Measurements from ENCODE around the gene GCFC2. TPM values are rescaled to one million over a fixed set of nuclear protein-coding genes. Genes with fewer than 3 reads are reported as not detected.

GCFC2 gene
- total RNA-seq, 1 experiment from 2014 or later = 22.5 TPM

DNA sequence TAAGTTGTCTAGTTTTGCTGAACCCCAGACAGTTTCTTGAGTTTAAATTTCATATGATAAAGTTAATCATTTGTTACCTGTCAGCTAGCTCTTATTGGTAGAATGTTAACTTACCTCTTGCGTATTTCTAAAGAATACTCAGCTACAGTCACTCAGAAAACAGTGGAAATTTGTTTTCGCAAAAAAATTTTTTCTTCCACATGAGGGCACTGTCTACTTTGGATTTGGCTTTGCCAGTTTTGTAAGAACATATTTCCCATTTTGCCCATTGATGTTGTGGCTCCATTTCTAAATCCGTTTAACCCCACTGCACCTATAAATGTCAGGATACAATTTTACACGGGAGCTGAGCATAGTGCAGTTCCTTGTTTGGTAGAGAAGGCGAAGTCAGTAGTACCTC, 19.1 kb upstream of the GCFC2 start:
- H3K27ac Mint-ChIP-seq (ENCODE audit: unreplicated experiment) = no peak overlapping the region
- TF ChIP-seq, protein P1, sequence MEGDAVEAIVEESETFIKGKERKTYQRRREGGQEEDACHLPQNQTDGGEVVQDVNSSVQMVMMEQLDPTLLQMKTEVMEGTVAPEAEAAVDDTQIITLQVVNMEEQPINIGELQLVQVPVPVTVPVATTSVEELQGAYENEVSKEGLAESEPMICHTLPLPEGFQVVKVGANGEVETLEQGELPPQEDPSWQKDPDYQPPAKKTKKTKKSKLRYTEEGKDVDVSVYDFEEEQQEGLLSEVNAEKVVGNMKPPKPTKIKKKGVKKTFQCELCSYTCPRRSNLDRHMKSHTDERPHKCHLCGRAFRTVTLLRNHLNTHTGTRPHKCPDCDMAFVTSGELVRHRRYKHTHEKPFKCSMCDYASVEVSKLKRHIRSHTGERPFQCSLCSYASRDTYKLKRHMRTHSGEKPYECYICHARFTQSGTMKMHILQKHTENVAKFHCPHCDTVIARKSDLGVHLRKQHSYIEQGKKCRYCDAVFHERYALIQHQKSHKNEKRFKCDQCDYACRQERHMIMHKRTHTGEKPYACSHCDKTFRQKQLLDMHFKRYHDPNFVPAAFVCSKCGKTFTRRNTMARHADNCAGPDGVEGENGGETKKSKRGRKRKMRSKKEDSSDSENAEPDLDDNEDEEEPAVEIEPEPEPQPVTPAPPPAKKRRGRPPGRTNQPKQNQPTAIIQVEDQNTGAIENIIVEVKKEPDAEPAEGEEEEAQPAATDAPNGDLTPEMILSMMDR (IDR thresholded peaks at IDR 0.05; ENCODE audit: insufficient read depth in 1 of 2, low read depth in 1 of 2, low read length in 1 of 2, severe bottlenecking in 1 of 2, unreplicated experiment in 1 of 2) = peak; percentile 40 to 41
- H3K36me3 Mint-ChIP-seq (ENCODE audit: insufficient read depth, unreplicated experiment) = no peaks in the 10 kb centered on the region
- Histone ChIP-seq H3K9me3 (no peaks in the 10 kb centered on the region), H3K4me1 (no peaks in the 10 kb centered on the region), H3K4me3 (ENCODE audit: low read depth, low read length) (no peak overlapping the region), H3K27me3 (replicated peaks; ENCODE audit: control insufficient read depth, insufficient read depth, low read length) (no peaks in the 10 kb centered on the region), H3K36me3 (ENCODE audit: control insufficient read depth, insufficient read depth, low read length) (no peaks in the 10 kb centered on the region)
- CTCF ChIA-PET = interaction anchor here (1.3 kb wide), 1 partner anchor 19 kb away, joined by 6 read pairs; the partner anchor contains the start of gene GCFC2
- intact Hi-C loops (cut with micrococcal nuclease; ENCODE audit: unreplicated experiment) = loop anchor here (1.0 kb wide), 1 partner anchor 869 kb away; no protein-coding TSS in a partner anchor
- H3K4me3 Mint-ChIP-seq (ENCODE audit: unreplicated experiment) = no peak overlapping the region
- H3K9me3 Mint-ChIP-seq (ENCODE audit: unreplicated experiment) = no peaks in the 10 kb centered on the region
- POLR2A ChIA-PET = no interaction called here
- H3K4me1 Mint-ChIP-seq (ENCODE audit: low read depth, unreplicated experiment) = no peaks in the 10 kb centered on the region
- H3K27me3 Mint-ChIP-seq (ENCODE audit: insufficient read depth, unreplicated experiment) = peaks cover 19% of the 10 kb centered on the region
- no TSS peak for BruUV-seq (replicated peaks)
- DNase-seq = peak in 1 of 2 experiments; percentile 33

DNA sequence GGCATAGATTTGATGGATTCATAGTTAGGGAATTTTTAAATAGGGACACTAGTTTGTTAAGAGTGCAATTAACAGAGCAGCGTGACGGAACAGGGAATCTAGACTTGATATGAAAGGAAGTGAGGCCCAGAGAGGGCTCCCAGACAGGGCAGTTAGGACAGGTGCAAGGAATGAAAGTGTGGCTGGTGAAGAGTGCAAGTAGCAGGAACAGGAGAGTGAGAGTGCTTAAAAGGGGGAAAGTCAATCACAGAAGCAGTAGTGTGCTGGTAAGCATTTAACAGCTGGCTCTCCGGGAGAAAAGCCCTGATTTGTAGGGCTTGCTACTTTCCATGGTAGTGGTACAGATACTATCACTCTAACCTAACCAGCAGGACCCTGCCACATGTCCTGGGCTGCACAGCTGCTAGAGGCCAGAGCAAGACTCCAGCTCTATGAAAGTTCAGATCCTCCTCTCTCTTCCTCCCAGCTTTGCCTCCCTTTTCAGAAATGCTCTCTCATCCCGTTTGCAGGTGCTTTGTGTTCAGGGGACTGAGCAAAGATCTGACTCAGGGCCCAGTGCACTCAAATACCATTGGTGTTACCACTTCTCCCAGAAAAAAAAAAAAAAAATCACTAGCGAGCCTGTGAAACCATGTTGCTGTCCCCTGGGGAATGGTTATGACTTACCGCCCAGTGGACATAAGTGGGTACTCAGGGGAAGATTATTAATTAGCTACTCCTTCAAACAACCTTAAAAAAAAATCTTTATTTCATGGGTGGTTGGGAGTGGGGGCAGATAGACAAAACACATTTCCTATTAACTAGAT, 18.1 kb upstream of the GCFC2 start:
- H3K36me3 Mint-ChIP-seq (ENCODE audit: insufficient read depth, unreplicated experiment) = no peaks in the 10 kb centered on the region
- H3K9me3 Mint-ChIP-seq (ENCODE audit: unreplicated experiment) = no peaks in the 10 kb centered on the region
- ChIA-PET CTCF (no interaction called here), POLR2A (no interaction called here)
- intact Hi-C loops (cut with micrococcal nuclease; ENCODE audit: unreplicated experiment) = no loop called here
- BruUV-seq (replicated peaks) = no TSS peak
- H3K4me1 Mint-ChIP-seq (ENCODE audit: low read depth, unreplicated experiment) = no peaks in the 10 kb centered on the region
- no peak overlapping the region for H3K4me3 Mint-ChIP-seq (ENCODE audit: unreplicated experiment)
- H3K27me3 Mint-ChIP-seq (ENCODE audit: insufficient read depth, unreplicated experiment) = peaks cover 17% of the 10 kb centered on the region
- no peaks in the 10 kb centered on the region for H3K4me1 ChIP-seq
- no peaks in the 10 kb centered on the region for H3K9me3 ChIP-seq
- no peaks in the 10 kb centered on the region for H3K36me3 ChIP-seq (ENCODE audit: control insufficient read depth, insufficient read depth, low read length)
- TF ChIP-seq, protein P1 (IDR thresholded peaks at IDR 0.05; ENCODE audit: insufficient read depth in 1 of 2, low read depth in 1 of 2, low read length in 1 of 2, severe bottlenecking in 1 of 2, unreplicated experiment in 1 of 2) = no peak
- no peaks in the 10 kb centered on the region for H3K27me3 ChIP-seq (replicated peaks; ENCODE audit: control insufficient read depth, insufficient read depth, low read length)
- H3K4me3 ChIP-seq (ENCODE audit: low read depth, low read length) = no peak overlapping the region
- no peak overlapping the region for H3K27ac Mint-ChIP-seq (ENCODE audit: unreplicated experiment)
- no peak for DNase-seq

DNA sequence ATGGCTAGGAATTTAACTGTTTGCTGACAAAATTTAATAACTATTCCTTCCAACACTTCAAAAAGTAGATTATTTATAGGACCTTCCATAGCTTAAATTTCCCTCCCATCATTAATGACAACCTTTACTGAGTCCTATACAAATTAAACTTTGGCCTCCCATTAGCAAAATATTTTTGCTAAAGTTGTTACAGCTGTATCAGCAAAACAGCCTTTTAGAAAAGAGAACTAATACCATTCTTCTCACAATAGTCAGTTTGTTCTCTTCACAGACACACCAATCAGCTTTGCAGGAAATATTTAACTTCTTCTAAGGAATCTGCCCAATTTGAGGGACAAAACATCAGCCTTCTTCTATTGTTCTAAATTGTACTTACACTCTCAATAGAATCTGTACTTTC, 12.0 kb upstream of the GCFC2 start:
- Histone ChIP-seq H3K4me1 (no peaks in the 10 kb centered on the region), H3K4me3 (ENCODE audit: low read depth, low read length) (no peak overlapping the region), H3K9me3 (0 out of 2 replicates have a peak, but pooled peaks cover 6% of the 10 kb centered on the region), H3K36me3 (ENCODE audit: control insufficient read depth, insufficient read depth, low read length) (no peaks in the 10 kb centered on the region), H3K27me3 (replicated peaks; ENCODE audit: control insufficient read depth, insufficient read depth, low read length) (no peaks in the 10 kb centered on the region)
- ChIA-PET POLR2A (no interaction called here), CTCF (no interaction called here)
- no peak overlapping the region for H3K4me3 Mint-ChIP-seq (ENCODE audit: unreplicated experiment)
- no peaks in the 10 kb centered on the region for H3K36me3 Mint-ChIP-seq (ENCODE audit: insufficient read depth, unreplicated experiment)
- no peak for DNase-seq
- peaks cover 5% of the 10 kb centered on the region for H3K27me3 Mint-ChIP-seq (ENCODE audit: insufficient read depth, unreplicated experiment)
- TF ChIP-seq, protein P1 (IDR thresholded peaks at IDR 0.05; ENCODE audit: insufficient read depth in 1 of 2, low read depth in 1 of 2, low read length in 1 of 2, severe bottlenecking in 1 of 2, unreplicated experiment in 1 of 2) = no peak
- H3K27ac Mint-ChIP-seq (ENCODE audit: unreplicated experiment) = no peak overlapping the region
- intact Hi-C loops (cut with micrococcal nuclease; ENCODE audit: unreplicated experiment) = no loop called here
- no TSS peak for BruUV-seq (replicated peaks)
- H3K4me1 Mint-ChIP-seq (ENCODE audit: low read depth, unreplicated experiment) = peaks cover 12% of the 10 kb centered on the region
- no peaks in the 10 kb centered on the region for H3K9me3 Mint-ChIP-seq (ENCODE audit: unreplicated experiment)
